Brain pericyte (primary cell): ENCODE results near the gene EPB41L2.
"Not testable (repeated sequence)": the region's sequence is repeated elsewhere in the genome, so short reads cannot be mapped to it uniquely, and the experiment has no call there.

Experiments
- DNase-seq: peaks from one replicate; pipeline ENCODE4 v3.0.0-alpha.2; 2012; ENCODE audit warnings: low read depth, low spot score

Gene EPB41L2

GRCh38 chr6:131036143-131036542 is 26.9 kb downstream of the EPB41L2 start:
- no peak for DNase-seq

- no peak for DNase-seq
Measured at GRCh38 chr6:131035582-131035981, 27.5 kb downstream of the EPB41L2 start.

GRCh38 chr6:131033631-131034030 is 29.4 kb downstream of the EPB41L2 start:
- no peak for DNase-seq

GRCh38 chr6:131029626-131030297 is 33.3 kb downstream of the EPB41L2 start:
- no peak for DNase-seq

- DNase-seq, result no peak
Measured at GRCh38 chr6:131027326-131027725, 35.7 kb downstream of the EPB41L2 start.

GRCh38 chr6:131026243-131026642 is 36.8 kb downstream of the EPB41L2 start:
- DNase-seq, result no peak

- no peak for DNase-seq
Measured at GRCh38 chr6:131024565-131024964, 38.5 kb downstream of the EPB41L2 start.

GRCh38 chr6:131023834-131024504 is 39.1 kb downstream of the EPB41L2 start:
- no peak for DNase-seq

- no peak for DNase-seq
Measured at GRCh38 chr6:131022691-131023090, 40.4 kb downstream of the EPB41L2 start.

GRCh38 chr6:131017962-131018361 is 45.1 kb downstream of the EPB41L2 start:
- DNase-seq, result no peak

GRCh38 chr6:131015630-131016263 is 47.3 kb downstream of the EPB41L2 start:
- DNase-seq, result no peak

- DNase-seq, result no peak
Measured at GRCh38 chr6:131015025-131015591, 47.9 kb downstream of the EPB41L2 start.

- DNase-seq, result no peak
Measured at GRCh38 chr6:131014080-131014776, 48.8 kb downstream of the EPB41L2 start.

- DNase-seq, result peak; percentile 41
Measured at GRCh38 chr6:131013495-131013894, 49.5 kb downstream of the EPB41L2 start.

- no peak for DNase-seq
Measured at GRCh38 chr6:131009790-131010189, 53.3 kb downstream of the EPB41L2 start.

- DNase-seq, result not testable (repeated sequence)
Measured at GRCh38 chr6:131008965-131009364, 54.1 kb downstream of the EPB41L2 start.

GRCh38 chr6:131007964-131008363 is 55.1 kb downstream of the EPB41L2 start:
- DNase-seq, result not testable (repeated sequence)

- DNase-seq, result no peak
Measured at GRCh38 chr6:131007286-131007685, 55.8 kb downstream of the EPB41L2 start.

- no peak for DNase-seq
Measured at GRCh38 chr6:131005439-131006016, 57.5 kb downstream of the EPB41L2 start.

- DNase-seq, result no peak
Measured at GRCh38 chr6:131004936-131005335, 58.1 kb downstream of the EPB41L2 start.

GRCh38 chr6:131004387-131004755 is 58.7 kb downstream of the EPB41L2 start:
- no peak for DNase-seq
